ENCODE results near the gene LRRC37B. TPM values are rescaled to one million over a fixed set of nuclear protein-coding genes. Genes with fewer than 3 reads are reported as not detected.
"Not testable (repeated sequence)": the region's sequence is repeated elsewhere in the genome, so short reads cannot be mapped to it uniquely, and the experiment has no call there.

Gene LRRC37B
- total RNA-seq, 1 experiment from 2014 or later, result 19.1 TPM

DNA sequence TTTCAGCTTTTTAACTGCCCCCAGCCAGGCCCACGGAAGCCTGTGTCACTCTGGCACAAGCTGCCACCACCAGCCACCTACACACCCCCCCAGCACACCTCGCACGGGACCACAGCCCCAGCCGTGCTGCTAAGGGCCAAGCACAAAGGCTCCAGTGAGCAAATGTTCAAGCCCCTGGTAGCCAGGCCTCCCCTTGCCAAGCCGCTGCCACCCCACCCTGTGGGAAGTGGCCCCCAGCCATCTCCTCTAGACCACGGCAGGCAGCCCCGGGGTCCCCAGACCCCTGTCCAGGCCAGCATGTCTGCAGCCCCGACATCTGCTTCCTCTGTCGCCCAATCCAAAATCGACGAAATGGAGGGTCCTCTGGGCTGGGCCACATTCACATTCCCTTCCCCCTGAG, 35.1 kb downstream of the LRRC37B start:
- not testable (repeated sequence) for H3K4me1 ChIP-seq (ENCODE audit: insufficient read depth, low read length); H3K27me3 Mint-ChIP-seq (ENCODE audit: low read depth); H3K14ac ChIP-seq (ENCODE audit: insufficient read depth, low read length)

DNA sequence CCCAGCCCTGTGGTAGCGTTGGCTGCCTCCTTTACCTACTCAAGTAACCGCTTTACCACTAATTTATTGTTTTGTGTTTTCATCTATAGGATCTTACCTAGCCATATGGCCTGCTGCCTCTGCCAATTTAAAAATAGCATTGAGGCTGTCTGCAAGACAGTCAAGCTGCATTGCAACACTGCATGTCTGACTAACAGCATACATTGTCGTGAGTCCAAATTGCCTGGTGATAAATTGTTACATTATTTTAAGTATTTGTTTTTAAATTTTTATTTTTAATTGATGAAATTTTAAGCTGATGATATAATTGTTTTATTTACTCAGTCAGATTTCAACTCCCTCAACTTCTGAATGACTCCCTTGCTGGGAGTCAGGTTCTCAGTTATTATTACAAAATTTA, 38.4 kb downstream of the LRRC37B start:
- peaks cover 11 to 23% (median 16%) of the 10 kb centered on the region in 3 experiments; a peak in 6 of 7 replicates for H3K36me3 Mint-ChIP-seq (ENCODE audit: insufficient read depth in 1 of 3, low read depth in 3 of 3)
- not testable (repeated sequence) for H4K20me1 ChIP-seq (ENCODE audit: control insufficient read depth, insufficient read depth, insufficient read length); H2AK5ac ChIP-seq (ENCODE audit: insufficient read length, low read length); H3K18ac ChIP-seq (ENCODE audit: insufficient read length, low read depth, low read length); H3K79me2 ChIP-seq (ENCODE audit: insufficient read depth, low read length); H3K9me3 ChIP-seq (ENCODE audit: control insufficient read depth, low read depth, low read length); H3K9me3 Mint-ChIP-seq; H2BK12ac ChIP-seq (ENCODE audit: insufficient read length, low read depth, low read length); H3K27me3 ChIP-seq (ENCODE audit: insufficient read depth, low read length); H3K4me1 ChIP-seq (ENCODE audit: insufficient read depth, low read length); H3K4me1 Mint-ChIP-seq; H4K5ac ChIP-seq (ENCODE audit: insufficient read length, low read depth, low read length); DNase-seq; H3K79me1 ChIP-seq (ENCODE audit: insufficient read depth, low read depth, low read length, poor library complexity, severe bottlenecking); H3K56ac ChIP-seq (ENCODE audit: insufficient read length, low read depth, low read length); H3K23ac ChIP-seq (ENCODE audit: insufficient read length, low read depth, low read length); H3K27me3 Mint-ChIP-seq (ENCODE audit: low read depth); H3K4me3 Mint-ChIP-seq; H4K8ac ChIP-seq (replicated peaks; ENCODE audit: insufficient read length, low read depth, low read length); H3K27ac Mint-ChIP-seq; H4K91ac ChIP-seq (ENCODE audit: insufficient read length, low read depth, low read length); H3K4ac ChIP-seq (ENCODE audit: low read depth, low read length); H3K14ac ChIP-seq (ENCODE audit: insufficient read depth, low read length); H3K27ac ChIP-seq (ENCODE audit: insufficient read length, low read depth, low read length); H2BK5ac ChIP-seq (ENCODE audit: insufficient read length, low read length); H2BK120ac ChIP-seq (ENCODE audit: low read depth, low read length, poor library complexity, severe bottlenecking); H3K9ac ChIP-seq (ENCODE audit: extremely low read depth, insufficient read length, low read length); H3K23me2 ChIP-seq (ENCODE audit: insufficient read length, low read depth, low read length, poor library complexity, severe bottlenecking); H2BK15ac ChIP-seq (ENCODE audit: low read depth, low read length); H2AFZ ChIP-seq (ENCODE audit: low read length); H3T11ph ChIP-seq (ENCODE audit: low read length); H3K4me2 ChIP-seq (ENCODE audit: insufficient read depth, insufficient read length, low read length); H2BK20ac ChIP-seq (ENCODE audit: low read depth, low read length, poor library complexity, severe bottlenecking)
- WGBS (ENCODE audit: extremely low coverage, insufficient read length, low lambda C conversion rate), result no CpG with 5 or more reads among the region's 3 CpGs

More for the DNA sequence above, 35.1 kb downstream of the LRRC37B start:
- H2BK15ac ChIP-seq (ENCODE audit: low read depth, low read length); H4K20me1 ChIP-seq (ENCODE audit: control insufficient read depth, insufficient read depth, insufficient read length); H3K9ac ChIP-seq (ENCODE audit: extremely low read depth, insufficient read length, low read length); H3K79me1 ChIP-seq (ENCODE audit: insufficient read depth, low read depth, low read length, poor library complexity, severe bottlenecking); H2BK12ac ChIP-seq (ENCODE audit: insufficient read length, low read depth, low read length); H2AK5ac ChIP-seq (ENCODE audit: insufficient read length, low read length); H3K27ac ChIP-seq (ENCODE audit: insufficient read length, low read depth, low read length); H3K27ac Mint-ChIP-seq; H3K9me3 ChIP-seq (ENCODE audit: control insufficient read depth, low read depth, low read length); H3K23ac ChIP-seq (ENCODE audit: insufficient read length, low read depth, low read length); H4K5ac ChIP-seq (ENCODE audit: insufficient read length, low read depth, low read length); H2BK20ac ChIP-seq (ENCODE audit: low read depth, low read length, poor library complexity, severe bottlenecking); H4K91ac ChIP-seq (ENCODE audit: insufficient read length, low read depth, low read length); H3K4ac ChIP-seq (ENCODE audit: low read depth, low read length); H2BK120ac ChIP-seq (ENCODE audit: low read depth, low read length, poor library complexity, severe bottlenecking); H3K23me2 ChIP-seq (ENCODE audit: insufficient read length, low read depth, low read length, poor library complexity, severe bottlenecking); H3K4me2 ChIP-seq (ENCODE audit: insufficient read depth, insufficient read length, low read length); H3K79me2 ChIP-seq (ENCODE audit: insufficient read depth, low read length); H4K8ac ChIP-seq (replicated peaks; ENCODE audit: insufficient read length, low read depth, low read length); H3K18ac ChIP-seq (ENCODE audit: insufficient read length, low read depth, low read length); H2AFZ ChIP-seq (ENCODE audit: low read length); H3K27me3 ChIP-seq (ENCODE audit: insufficient read depth, low read length); H3K56ac ChIP-seq (ENCODE audit: insufficient read length, low read depth, low read length); H3K9me3 Mint-ChIP-seq; H2BK5ac ChIP-seq (ENCODE audit: insufficient read length, low read length); H3K4me1 Mint-ChIP-seq; H3T11ph ChIP-seq (ENCODE audit: low read length); H3K4me3 Mint-ChIP-seq: not testable (repeated sequence)
- WGBS (ENCODE audit: extremely low coverage, insufficient read length, low lambda C conversion rate), result no CpG with 5 or more reads among the region's 11 CpGs
- peaks cover 9 to 28% (median 24%) of the 10 kb centered on the region in 3 experiments; a peak in 6 of 7 replicates for H3K36me3 Mint-ChIP-seq (ENCODE audit: insufficient read depth in 1 of 3, low read depth in 3 of 3)
- DNase-seq, result peak; percentile 20

All from H9 (cell line).